Stimulated activated CD8-positive, alpha-beta memory T cell treated with anti-CD3 and anti-CD28 coated beads, Interleukin-12 subunit alpha, Interleukin-12 subunit beta, amount 100 ng/mL, for 24 hours (primary cell): ENCODE results near the gene PLCG2.

Experiments used
- DNase-seq: peaks from one replicate; pipeline ENCODE4 v3.0.0-alpha.2; 2020; ENCODE audit errors: extremely low read depth

The PLCG2 gene

DNA sequence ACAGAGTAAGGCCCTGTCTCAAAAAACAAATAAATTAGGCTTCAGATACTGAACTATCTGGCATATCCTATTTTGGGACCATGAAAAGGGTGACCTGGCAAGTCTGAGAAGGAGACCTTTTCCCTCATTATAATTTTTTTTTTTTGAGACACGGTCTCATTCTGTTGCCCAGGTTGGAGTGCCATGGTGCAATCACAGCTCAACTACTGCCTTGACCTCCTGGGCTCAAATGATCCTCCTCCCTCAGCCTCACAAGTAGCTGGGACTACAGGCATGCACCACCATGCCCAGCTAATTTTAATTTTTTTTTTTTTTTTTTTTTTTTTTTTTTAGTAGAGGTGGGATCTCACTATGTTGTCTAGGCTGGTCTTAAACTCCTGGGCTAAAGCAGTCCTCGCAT lies 37.3 kb downstream of the PLCG2 start:
- DNase-seq = no peak

GRCh38 chr16:81816793-81817210 lies 37.7 kb downstream of the PLCG2 start:
- no peak for DNase-seq

- no peak for DNase-seq
Measured at GRCh38 chr16:81817296-81817695, 38.2 kb downstream of the PLCG2 start.

- DNase-seq = no peak
Measured at GRCh38 chr16:81817789-81818567, 38.9 kb downstream of the PLCG2 start.

- DNase-seq = no peak
Measured at GRCh38 chr16:81818568-81818896, 39.4 kb downstream of the PLCG2 start.

DNA sequence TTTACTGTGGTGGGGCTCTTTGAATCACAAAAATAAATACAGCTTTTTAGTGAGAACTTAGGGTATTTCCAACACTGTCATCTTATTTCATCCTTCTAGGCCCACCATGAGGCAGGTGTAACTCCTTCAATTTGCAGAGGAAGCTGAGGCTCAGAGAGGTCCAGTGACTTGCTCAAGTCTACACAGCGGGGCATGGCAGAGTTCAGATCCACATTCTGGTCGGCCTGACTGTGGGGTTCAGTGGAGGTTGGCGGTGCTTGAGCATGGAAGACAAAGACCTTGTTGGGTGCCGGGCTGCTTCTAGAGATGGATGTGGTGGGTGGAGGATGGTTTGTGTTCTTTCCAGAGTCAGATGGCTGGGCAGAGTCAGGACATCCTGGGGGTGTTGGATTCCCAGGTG lies 39.8 kb downstream of the PLCG2 start:
- DNase-seq = no peak

- no peak for DNase-seq
Measured at GRCh38 chr16:81821436-81822128, 42.5 kb downstream of the PLCG2 start.

DNA sequence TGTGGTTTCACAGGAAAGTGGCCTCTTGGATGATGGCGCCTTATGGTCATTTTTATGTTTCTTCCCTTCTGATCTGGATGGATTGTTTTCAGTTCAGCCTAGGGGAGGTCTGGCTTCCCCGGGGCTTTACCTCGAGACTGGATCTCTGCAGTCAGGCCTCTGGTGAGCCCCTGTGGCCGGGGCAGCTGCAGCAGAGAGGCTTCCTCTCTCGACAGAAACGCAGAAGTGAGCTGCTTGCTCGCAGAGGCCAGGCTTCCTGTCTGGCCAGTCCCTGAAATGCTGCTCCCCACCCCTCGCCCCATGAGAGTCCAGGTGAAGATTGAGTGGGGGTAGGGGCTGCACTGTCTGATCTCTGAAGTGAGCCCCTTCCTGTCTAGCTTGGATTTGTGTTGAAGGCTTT lies 44.0 kb downstream of the PLCG2 start:
- DNase-seq = no peak

GRCh38 chr16:81823734-81824133 lies 44.6 kb downstream of the PLCG2 start:
- no peak for DNase-seq

- DNase-seq = no peak
Measured at GRCh38 chr16:81826523-81826922, 47.4 kb downstream of the PLCG2 start.

GRCh38 chr16:81830845-81831540 lies 51.9 kb downstream of the PLCG2 start:
- no peak for DNase-seq

GRCh38 chr16:81831722-81832126 lies 52.6 kb downstream of the PLCG2 start:
- no peak for DNase-seq

DNA sequence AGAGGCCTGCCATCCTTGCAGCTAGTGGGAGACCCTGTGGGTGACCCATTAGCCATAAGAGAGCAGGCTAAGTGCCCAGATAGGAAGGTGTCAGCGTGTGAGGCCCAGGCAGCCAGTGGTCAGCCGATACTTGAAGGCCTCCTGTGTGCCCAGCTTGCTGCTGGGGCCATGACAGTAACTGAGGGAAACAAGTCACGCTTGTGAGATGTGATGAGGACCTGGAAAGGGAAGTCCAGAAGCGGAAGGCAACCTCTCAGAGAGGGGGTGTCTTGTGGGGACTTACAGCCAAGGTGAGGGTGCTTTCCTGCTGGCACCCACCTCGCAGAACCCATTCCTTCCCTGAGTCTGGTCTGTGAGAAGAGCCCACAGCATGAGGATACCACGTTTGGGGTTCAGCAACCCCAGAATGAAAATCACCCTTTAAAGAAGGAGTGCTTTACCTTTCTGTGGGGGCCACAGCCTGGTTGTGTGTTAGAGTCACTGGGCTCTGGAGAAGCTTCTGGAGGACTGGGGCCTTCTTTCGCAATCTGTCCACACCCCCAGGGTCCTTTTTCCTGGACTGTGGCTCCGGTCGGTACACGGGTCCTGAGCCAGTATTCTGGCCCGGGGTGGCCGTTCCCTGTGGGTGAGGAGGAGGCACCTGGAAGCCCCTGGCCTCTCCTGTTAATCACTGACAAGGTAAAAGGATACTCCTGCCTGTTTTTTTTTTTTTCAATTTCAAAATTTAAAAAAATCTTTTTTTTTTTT lies 53.9 kb downstream of the PLCG2 start:
- DNase-seq = no peak

DNA sequence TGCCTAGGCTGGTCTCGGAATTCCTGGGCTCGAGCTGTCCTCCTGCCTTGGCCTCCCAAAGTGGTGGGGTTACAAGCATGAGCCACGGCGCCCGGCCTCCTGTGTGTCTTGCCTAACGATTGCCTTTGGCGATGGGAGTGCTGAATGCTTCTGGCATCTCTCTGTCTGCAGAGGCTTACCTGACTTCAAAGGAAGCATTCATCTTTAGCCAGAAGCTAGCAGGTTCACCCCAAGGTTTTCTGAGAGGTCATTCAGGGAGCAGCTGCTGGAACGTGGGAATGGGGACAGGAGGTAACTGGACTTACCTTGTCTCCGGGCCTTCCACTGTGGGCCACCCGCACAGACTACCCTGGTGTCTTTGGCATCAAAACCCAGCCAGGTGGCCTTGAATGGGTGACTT lies 54.7 kb downstream of the PLCG2 start:
- DNase-seq = no peak

GRCh38 chr16:81834868-81835267 lies 55.8 kb downstream of the PLCG2 start:
- DNase-seq = no peak

- DNase-seq = no peak
Measured at GRCh38 chr16:81836279-81837054, 57.4 kb downstream of the PLCG2 start.

DNA sequence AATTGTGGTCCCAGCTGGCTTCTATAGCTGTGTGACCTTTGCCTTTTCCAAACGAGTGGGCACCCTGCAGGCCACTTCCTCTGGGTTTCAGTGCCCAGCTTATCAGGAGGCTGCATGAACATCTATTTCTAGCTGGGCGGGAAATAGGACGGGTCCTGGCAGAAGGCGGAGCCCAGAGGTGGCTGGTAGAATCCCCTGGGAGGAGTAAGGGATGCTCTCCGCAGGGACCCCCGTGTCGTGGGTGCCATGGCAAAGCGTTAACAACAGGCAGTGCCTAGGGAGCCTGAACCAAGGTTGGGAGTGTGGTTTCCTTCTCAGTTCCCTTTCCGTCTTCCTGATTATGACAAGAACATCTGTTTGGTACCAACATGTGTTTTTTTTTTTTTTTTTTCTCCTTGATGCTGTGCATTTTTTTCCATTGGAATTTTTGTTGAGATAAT lies 58.2 kb downstream of the PLCG2 start:
- DNase-seq = no peak

GRCh38 chr16:81838794-81839193 lies 59.7 kb downstream of the PLCG2 start:
- no peak for DNase-seq

DNA sequence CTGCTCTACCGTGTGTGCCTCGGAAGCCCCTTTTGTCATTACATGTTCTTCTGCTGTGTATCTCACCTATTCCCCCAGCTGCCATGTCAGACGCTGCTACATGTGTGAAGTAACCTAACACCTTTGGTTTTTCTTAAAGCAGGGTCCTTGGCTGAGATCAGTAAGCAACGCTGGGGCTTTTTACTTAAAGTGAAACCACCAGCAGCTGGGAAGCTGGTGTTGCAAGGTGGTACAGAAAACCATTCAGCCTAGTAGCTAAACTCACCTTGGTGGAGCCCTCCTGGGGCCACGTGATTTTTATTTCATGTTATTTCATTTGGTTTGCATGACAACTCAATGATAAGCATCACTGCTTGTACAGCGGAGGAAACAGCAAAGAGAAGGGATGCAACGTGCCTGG lies 62.6 kb downstream of the PLCG2 start:
- DNase-seq = no peak

GRCh38 chr16:81842564-81843242 lies 63.6 kb downstream of the PLCG2 start:
- DNase-seq = no peak

GRCh38 chr16:81843243-81843582 lies 64.1 kb downstream of the PLCG2 start:
- DNase-seq = no peak
